LHCN-M2 (cell line): ENCODE data around the gene FNTB. TPM values are rescaled to one million over a fixed set of nuclear protein-coding genes. Genes with fewer than 3 reads are reported as not detected.

Experiments
- total RNA-seq: library from RNA; depleted of rRNA; stranded (reverse); fragments of >200 nt; gene quantifications from 2 replicates; pipeline ENCODE4 v1.2.3, GENCODE V29; 2014; rRNA removed

FNTB gene
- total RNA-seq, 1 experiment from 2014 or later: 17.4 TPM

Other genes starting within 250 kb of the FNTB start
- not detected in 2 replicates for gene SPTB, start 107.0 kb upstream of the FNTB start, total RNA-seq
- gene CHURC1, start 72.4 kb upstream of the FNTB start, total RNA-seq: 52.8 and 55.4 TPM in 2 replicates
- gene GPX2, start 44.1 kb upstream of the FNTB start, total RNA-seq: not detected in 2 replicates
- gene RAB15, start 14.6 kb upstream of the FNTB start, total RNA-seq: 17.6 and 23.1 TPM in 2 replicates
- 44.8 and 45.9 TPM in 2 replicates for gene MAX, start 115.6 kb downstream of the FNTB start, total RNA-seq